COR-L47 (cell line): Measurements from ENCODE around the gene TRRAP.
A peak's percentile ranks its signal among the peaks of the same experiment; 100 is the strongest.
"Not testable (repeated sequence)": the region's sequence is repeated elsewhere in the genome, so short reads cannot be mapped to it uniquely, and the experiment has no call there.

Experiments
- DNase-seq: peaks from one replicate; lab custom pipeline; 2025; lab: John Stamatoyannopoulos, UW

The TRRAP gene

GRCh38 chr7:99030457-99030856 lies 152.1 kb downstream of the TRRAP start:
- no peak for DNase-seq

GRCh38 chr7:99030951-99031350 lies 152.6 kb downstream of the TRRAP start:
- no peak for DNase-seq

GRCh38 chr7:99031496-99031895 lies 153.2 kb downstream of the TRRAP start:
- DNase-seq, result no peak

DNA sequence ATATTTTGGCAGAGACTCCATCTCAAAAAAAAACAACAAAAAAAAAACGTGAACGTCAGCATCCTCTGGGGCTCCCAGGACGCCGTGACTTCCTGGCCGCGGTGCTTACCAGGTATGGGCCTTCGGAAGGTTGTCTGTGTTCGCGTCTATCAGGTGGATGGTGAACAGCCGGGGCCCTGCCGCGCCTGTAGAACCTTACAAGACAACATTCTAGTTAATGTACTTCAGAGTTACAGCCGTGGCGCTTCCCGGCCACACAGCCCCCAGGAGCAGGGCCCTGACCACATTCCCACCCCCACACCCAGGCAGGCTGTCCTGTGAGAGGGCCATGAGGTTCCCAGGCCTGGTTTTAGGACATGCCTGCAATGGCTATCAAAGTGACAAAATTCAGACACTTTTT lies 154.6 kb downstream of the TRRAP start:
- no peak for DNase-seq

DNA sequence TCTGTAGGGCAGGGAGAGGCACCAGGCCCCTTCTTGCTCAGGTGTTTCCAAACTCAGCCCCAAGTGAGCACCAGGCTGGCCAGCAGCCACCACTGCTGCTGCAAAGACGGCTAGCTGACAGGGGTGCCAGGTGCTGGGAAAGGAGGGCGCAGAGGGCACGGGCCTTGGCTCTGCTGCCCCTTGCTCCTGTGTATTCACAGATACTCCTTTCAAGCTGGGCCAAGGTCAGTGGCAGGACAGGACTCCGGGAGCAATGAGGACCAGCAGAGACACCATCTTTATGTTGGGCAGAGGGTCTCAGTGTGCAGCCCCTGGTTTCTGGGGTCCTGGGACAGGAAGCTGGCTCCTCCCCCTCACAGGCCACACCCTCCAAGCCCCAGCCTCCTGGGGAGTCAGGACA lies 155.4 kb downstream of the TRRAP start:
- no peak for DNase-seq

GRCh38 chr7:99034932-99035722 lies 156.8 kb downstream of the TRRAP start:
- no peak for DNase-seq

GRCh38 chr7:99035723-99036545 lies 157.6 kb downstream of the TRRAP start:
- no peak for DNase-seq

GRCh38 chr7:99036546-99037111 lies 158.3 kb downstream of the TRRAP start:
- DNase-seq, result no peak

DNA sequence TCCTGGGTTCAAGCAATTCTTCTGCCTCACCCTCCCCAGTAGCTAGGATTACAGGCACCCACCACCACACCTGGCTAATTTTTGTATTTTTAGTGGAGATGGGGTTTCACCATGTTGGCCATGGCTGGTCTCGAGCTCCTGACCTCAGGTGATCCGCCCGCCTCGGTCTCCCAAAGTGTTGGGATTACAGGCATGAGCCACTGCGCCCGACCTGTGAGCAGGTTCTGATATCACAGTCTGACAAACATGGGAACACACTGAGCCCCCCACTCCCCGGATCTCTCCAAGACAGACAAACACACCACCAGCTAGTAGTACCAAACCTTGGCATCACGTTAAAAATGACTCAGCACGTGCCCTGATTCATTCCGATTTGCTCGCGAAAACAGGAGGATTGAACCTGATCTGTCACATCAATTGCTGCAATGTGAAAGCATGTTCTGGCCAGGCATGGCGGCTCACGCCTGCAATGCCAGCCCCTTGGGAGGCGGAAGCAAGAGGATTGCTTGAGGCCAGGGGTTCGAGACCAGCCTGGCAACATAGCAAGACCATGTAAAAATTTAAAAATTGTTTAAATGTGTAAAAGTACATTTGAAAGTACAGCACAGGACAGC lies 159.1 kb downstream of the TRRAP start:
- DNase-seq, result no peak

- no peak for DNase-seq
Observed at GRCh38 chr7:99038086-99038855, 159.9 kb downstream of the TRRAP start.

DNA sequence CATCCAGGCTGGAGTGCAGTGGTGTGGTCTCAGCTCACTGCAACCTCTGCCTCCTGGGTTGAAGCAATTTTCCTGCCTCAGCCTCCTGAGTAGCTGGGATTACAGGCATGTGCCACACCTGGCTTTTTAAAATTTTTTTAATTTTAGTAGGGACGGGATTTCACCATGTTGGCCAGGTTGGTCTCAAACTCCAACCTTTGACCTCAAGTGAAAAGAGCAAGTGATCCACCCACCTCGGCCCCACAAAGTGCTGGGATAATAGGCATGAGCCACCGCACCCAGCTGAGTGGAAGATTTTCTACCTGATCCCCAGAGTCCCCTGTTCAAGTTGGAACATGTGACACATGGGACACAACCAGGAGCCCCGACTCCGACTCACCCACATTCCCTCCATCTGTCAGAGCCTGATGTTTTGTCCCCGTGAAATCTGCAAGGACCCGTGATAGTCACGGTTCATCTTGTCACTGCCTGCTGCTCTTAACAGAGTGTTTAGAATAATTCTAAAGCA lies 161.1 kb downstream of the TRRAP start:
- DNase-seq, result no peak

- DNase-seq, result peak; percentile 62
Observed at GRCh38 chr7:99040104-99040958, 162.0 kb downstream of the TRRAP start.

DNA sequence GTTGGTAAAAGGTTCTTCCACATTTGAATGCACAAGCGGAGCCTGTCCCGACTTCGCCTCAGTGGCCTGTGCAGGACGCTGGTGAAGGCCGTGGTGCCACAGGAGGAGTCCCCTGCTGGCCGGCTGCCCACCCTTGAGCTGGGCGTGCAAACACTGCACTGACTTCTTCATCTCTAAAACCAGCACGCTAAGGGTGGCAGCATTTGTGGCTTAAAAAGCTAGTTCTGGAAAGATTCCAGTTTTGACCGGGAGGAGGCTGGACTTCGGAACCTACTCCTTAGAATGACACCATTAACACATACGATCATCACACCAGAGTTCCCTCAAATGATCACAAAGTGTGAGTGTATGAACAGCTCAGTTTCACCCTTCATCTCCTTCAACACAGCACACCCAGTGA lies 163.2 kb downstream of the TRRAP start:
- DNase-seq, result no peak

GRCh38 chr7:99042957-99043356 lies 164.6 kb downstream of the TRRAP start:
- no peak for DNase-seq

- not testable (repeated sequence) for DNase-seq
Observed at GRCh38 chr7:99044858-99045257, 166.5 kb downstream of the TRRAP start.

DNA sequence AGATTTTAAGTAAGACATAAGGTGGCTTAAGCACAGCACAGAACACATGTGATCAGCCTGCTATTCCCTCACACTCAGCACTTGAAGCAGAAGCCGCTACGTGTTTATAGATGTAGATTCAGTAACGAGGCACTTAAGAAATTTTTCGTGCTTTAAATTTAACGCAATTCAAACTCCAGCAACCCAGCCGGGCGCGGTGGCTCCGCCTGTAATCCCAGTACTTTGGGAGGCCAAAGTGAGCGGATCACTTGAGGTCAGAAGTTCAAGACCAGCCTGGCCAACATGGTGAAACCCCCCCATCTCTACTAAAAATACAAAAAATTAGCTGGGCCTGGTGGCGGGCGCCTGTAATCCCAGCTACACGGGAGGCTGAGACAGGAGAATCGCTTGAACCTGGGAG lies 167.9 kb downstream of the TRRAP start:
- not testable (repeated sequence) for DNase-seq

- DNase-seq, result no peak
Observed at GRCh38 chr7:99046722-99047121, 168.4 kb downstream of the TRRAP start.

- no peak for DNase-seq
Observed at GRCh38 chr7:99047526-99048077, 169.3 kb downstream of the TRRAP start.

DNA sequence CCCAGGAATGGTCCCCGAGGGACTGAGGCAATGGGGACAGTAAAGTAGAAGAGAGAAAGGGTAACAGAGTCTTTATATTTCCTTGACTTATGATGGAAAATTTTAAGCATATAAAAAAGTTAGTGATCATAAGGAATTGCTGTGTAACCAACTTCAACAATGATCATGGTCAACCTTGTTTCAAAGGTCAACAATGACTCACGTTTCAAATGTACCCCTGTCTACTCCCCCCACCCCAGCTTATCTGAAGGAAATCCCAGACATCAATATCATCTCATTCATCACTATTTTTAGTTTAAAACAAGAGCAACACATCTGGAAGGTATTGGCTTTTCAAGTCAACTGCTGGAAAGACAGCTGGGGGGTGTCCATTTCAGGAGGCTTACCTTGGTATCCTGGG lies 172.6 kb downstream of the TRRAP start:
- DNase-seq, result no peak

DNA sequence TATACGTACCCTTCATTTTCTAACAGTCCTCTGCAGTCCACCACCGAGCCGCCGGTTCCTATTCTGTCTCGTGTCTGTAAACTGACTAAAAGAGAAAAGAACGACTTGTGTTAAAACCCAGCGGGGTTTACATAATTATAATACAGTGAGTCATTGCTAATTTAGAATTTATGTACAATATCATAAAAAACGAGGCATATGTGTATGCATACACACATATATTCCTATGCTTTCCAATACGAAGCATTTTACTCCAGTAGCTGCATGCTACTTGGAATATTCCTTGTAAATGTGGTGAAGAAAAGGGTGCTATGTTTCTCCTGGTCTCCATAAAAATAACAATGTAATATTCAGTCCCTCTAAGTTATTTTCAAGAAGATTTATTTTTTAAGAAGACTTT lies 176.4 kb downstream of the TRRAP start:
- DNase-seq, result no peak
